GM13976 (cell line): Measurements from ENCODE around the gene C8B.

Source experiments
- DNase-seq: peaks from one replicate; pipeline ENCODE4 v3.0.0; 2012; ENCODE audit warnings: low spot score
- CTCF ChIP-seq: IDR thresholded peaks from 2 replicates; pipeline ENCODE4 v1.5.1; 2012; ENCODE audit warnings: borderline replicate concordance, mild to moderate bottlenecking; ENCODE audit not compliant: insufficient read depth; ENCODE audit errors: extremely low read depth, missing control alignments, control extremely low read depth
- in situ Hi-C: fragments of 300-500 bp; cut with MboI; formaldehyde crosslinking; loops from one replicate; pipeline ENCODE4 v1.12.0; 2022; ENCODE audit warnings: low sequenced_read_pairs, mixed read lengths, inconsistent platforms; ENCODE audit not compliant: unreplicated experiment

Gene C8B

GRCh38 chr1:57007472-57007871 is 41.7 kb upstream of the C8B start:
- in situ Hi-C loops, result no loop called here
- no peak for DNase-seq
- no peak for TF ChIP-seq CTCF

- DNase-seq, result no peak
- no peak for TF ChIP-seq CTCF
These were observed 37.8 kb upstream of the C8B start for GRCh38 chr1:57003398-57004139.

GRCh38 chr1:56995414-56996100 is 29.7 kb upstream of the C8B start:
- in situ Hi-C loops, result no loop called here
- TF ChIP-seq CTCF, result no peak
- DNase-seq, result no peak

More at GRCh38 chr1:57003398-57004139, 37.8 kb upstream of the C8B start:
- in situ Hi-C loops, result no loop called here

GRCh38 chr1:56993475-56993874 is 27.7 kb upstream of the C8B start:
- DNase-seq, result no peak
- in situ Hi-C loops, result no loop called here
- TF ChIP-seq CTCF, result no peak

GRCh38 chr1:56992318-56993125 is 26.7 kb upstream of the C8B start:
- in situ Hi-C loops, result no loop called here
- no peak for TF ChIP-seq CTCF
- DNase-seq, result no peak

- no peak for TF ChIP-seq CTCF
- in situ Hi-C loops, result no loop called here
- no peak for DNase-seq
These were observed 25.8 kb upstream of the C8B start for GRCh38 chr1:56991576-56991975.
